Heart left ventricle (tissue), 16 donors: ENCODE data around the gene HMX2. TPM values are rescaled to one million over a fixed set of nuclear protein-coding genes. Genes with fewer than 3 reads are reported as not detected.

Source experiments
- ATAC-seq, 4 donors: fragments of 200-7000 bp; cut with Tn5 transposase; one replicate each; pipeline ENCODE4 v1.9.1; 2020 to 2022; ENCODE audit warnings: moderate library complexity in 4 of 4, mild to moderate bottlenecking in 3 of 4, moderate number of reproducible peaks in 1 of 4
- DNase-seq, 5 donors: peaks; one replicate each; pipeline ENCODE4 v3.0.0-alpha.2; 2020
- H3K27ac ChIP-seq, 12 donors: fragments of 200-600 bp; sonication (generic) in 4 of 12; one replicate each; pipeline versions ENCODE4 v1.5.0 to v1.8.0; 2016 to 2022; ENCODE audit warnings: mild to moderate bottlenecking in 2 of 12
- H3K27me3 ChIP-seq, 9 donors: fragments of 200-600 bp; sonication (generic) in 2 of 9; one replicate each; pipeline versions ENCODE4 v1.5.1 to v1.8.0; 2016 to 2022; ENCODE audit warnings: mild to moderate bottlenecking in 3 of 9
- H3K36me3 ChIP-seq, 9 donors: fragments of 200-600 bp; sonication (generic) in 2 of 9; one replicate each; pipeline versions ENCODE4 v1.5.0 to v1.8.0; 2018 to 2022; ENCODE audit warnings: mild to moderate bottlenecking in 2 of 9
- H3K4me1 ChIP-seq, 12 donors: fragments of 200-600 bp; sonication (generic) in 4 of 12; one replicate each; pipeline versions ENCODE4 v1.5.0 to v1.8.0; 2016 to 2022; ENCODE audit warnings: mild to moderate bottlenecking in 3 of 12
- H3K4me3 ChIP-seq, 12 donors: fragments of 200-600 bp; sonication (generic) in 4 of 12; one replicate each; pipeline versions ENCODE4 v1.5.0 to v1.8.0; 2017 to 2022; ENCODE audit warnings: mild to moderate bottlenecking in 9 of 12, moderate library complexity in 4 of 12
- H3K9me3 ChIP-seq, 12 donors: fragments of 200-600 bp; sonication (generic) in 4 of 12; one replicate each; pipeline versions ENCODE4 v1.5.0 to v1.8.0; 2016 to 2022; ENCODE audit warnings: mild to moderate bottlenecking in 1 of 12
- CTCF ChIP-seq, 12 donors: fragments of 200-600 bp; sonication (generic) in 4 of 12; IDR thresholded peaks; one replicate each; pipeline versions ENCODE4 v1.5.0 to v1.8.0; 2018 to 2022; ENCODE audit warnings: antibody characterized with exemption in 12 of 12, mild to moderate bottlenecking in 5 of 12
- POLR2A ChIP-seq, 2 donors: fragments of 450-650 bp; IDR thresholded peaks; one replicate each; pipeline ENCODE4 v1.6.1; 2017; ENCODE audit warnings: antibody characterized with exemption in 2 of 2, mild to moderate bottlenecking in 2 of 2, moderate library complexity in 2 of 2
- WGBS, 4 donors: extraction: QIAGEN DNeasy Blood & Tissue Kit in 2 of 4; methylation state at CpG; one replicate each; pipeline versions ENCODE4 v1.1.5 to v1.1.7; 2013 to 2018; 5-methylcytosine and 5-hydroxymethylcytosine counted together
- intact Hi-C, 10 donors: fragments of 100-400 bp; cut with DNase I; formaldehyde crosslinking; loops; one replicate each; pipeline versions ENCODE4 v1.11.1 to v1.14.2; 2022
- polyA plus RNA-seq, 2 donors: library from polyadenylated mRNA; stranded (reverse); fragments of 200-250 nt; gene quantifications; one replicate each; pipeline ENCODE4 v1.2.3, GENCODE V29; 2013
- total RNA-seq, 9 donors: library from RNA; depleted of rRNA in 2 of 9; stranded (reverse); fragments of >200 nt in 2 of 9; fragmentation: NEBNext Ultra II Directional in 3 of 9; extraction: Animal tissue kit (Norgen Biotek cat#: 25700) in 3 of 9; gene quantifications; one replicate each; pipeline versions ENCODE4 v1.1.0 to v1.2.4, GENCODE V29; 2016 to 2023
- donor health status: ischemic (EF 13 %, LVEDD 7.1; RV severe dilation, severe dysfunction).
- donor health status: healthy with polysubstance abuse.
- donor health status: DM: no; HTN: yes; CAD: no.
- donor health status: DM: no; HTN: no; CAD: no.
- donor health status: ischemic (EF 25% LVEDD 6.9; RV normal size, moderate dysfunction).
- donor health status: ischemic (EF 25% LVEDD 5.7; RV mildly dilated, moderate dysfunction).
- donor health status: healthy.
- donor health status: DM: yes; HTN: yes; CAD: no.
- donor health status: ischemic (EF 35%, LVEDD 5.7; RV mildly dilated, moderate dysfunction).
- donor health status: nonischemic (EF 11% LVEDD 7.7; RV severe dilation, severe dysfunction).
- donor health status: DM: yes; HTN: yes; CAD: no.
- donor health status: PGD.
- donor health status: ischemic (EF 29% LVEDD 5.4; RV normal size, mild dysfunction).
- donor health status: nonischemic (EF 23%, LVEDD 6.1; RV moderate dilation, normal function).

HMX2 gene
- total and polyA plus RNA-seq, 11 donors: not detected

- no peak for DNase-seq
- Histone ChIP-seq H3K4me1 (peaks cover 0 to 4% (median 0%) of the 10 kb centered on the region in 12 donors), H3K9me3 (no peaks in the 10 kb centered on the region), H3K4me3 (no peak overlapping the region), H3K27me3 (peaks cover 7 to 78% (median 24%) of the 10 kb centered on the region in 9 donors), H3K36me3 (no peaks in the 10 kb centered on the region), H3K27ac (no peak overlapping the region)
- no peak for TF ChIP-seq POLR2A (IDR thresholded peaks at IDR 0.05)
- no peak for TF ChIP-seq CTCF (IDR thresholded peaks at IDR 0.05)
- intact Hi-C loops: no loop called here
- WGBS, 4 donors: 70 to 83% (median 78%) methylated on average over 5 to 8 of the region's 8 CpGs
- ATAC-seq: no peak
These were observed 28.9 kb upstream of the HMX2 start for GRCh38 chr10:123119081-123119480.

GRCh38 chr10:123126246-123126645 is 21.7 kb upstream of the HMX2 start:
- Histone ChIP-seq H3K4me3 (no peak overlapping the region), H3K27ac (no peak overlapping the region), H3K36me3 (no peaks in the 10 kb centered on the region), H3K9me3 (peaks cover 0 to 11% (median 0%) of the 10 kb centered on the region in 12 donors), H3K27me3 (peaks cover 6 to 88% (median 37%) of the 10 kb centered on the region in 9 donors), H3K4me1 (no peaks in the 10 kb centered on the region)
- ATAC-seq (no peak), DNase-seq (no peak)
- 57 to 70% (median 59%) methylated on average over 5 of the region's 5 CpGs for WGBS, 4 donors
- intact Hi-C loops: loop anchor here in 1 of 10 donors (10.0 kb wide), 1 partner anchor 259 kb away; no protein-coding TSS in a partner anchor
- TF ChIP-seq CTCF (IDR thresholded peaks at IDR 0.05) (no peak), POLR2A (IDR thresholded peaks at IDR 0.05) (no peak)

- no peak overlapping the region for H3K27ac ChIP-seq
- ATAC-seq (no peak), DNase-seq (no peak)
- 73 to 83% (median 75%) methylated on average over 4 of the region's 4 CpGs for WGBS, 4 donors
- H3K4me1 ChIP-seq: peaks cover under 1 to 24% (median 15%) of the 10 kb centered on the region in 12 donors
- intact Hi-C loops: loop anchor here in 4 of 10 donors (5.0 to 10.0 kb wide), 3 partner anchors 255 to 835 kb away; no protein-coding TSS in a partner anchor
- TF ChIP-seq CTCF (IDR thresholded peaks at IDR 0.05): no peak
- no peak for TF ChIP-seq POLR2A (IDR thresholded peaks at IDR 0.05)
- H3K4me3 ChIP-seq: no peak overlapping the region
- H3K9me3 ChIP-seq: peaks cover 0 to 11% (median 0%) of the 10 kb centered on the region in 12 donors
- no peaks in the 10 kb centered on the region for H3K36me3 ChIP-seq
- H3K27me3 ChIP-seq: peaks cover 34 to 99% (median 72%) of the 10 kb centered on the region in 9 donors
These were observed 18.2 kb upstream of the HMX2 start for GRCh38 chr10:123129618-123130271.

GRCh38 chr10:123132576-123133477 is 15.1 kb upstream of the HMX2 start:
- Histone ChIP-seq H3K27me3 (peaks cover 58 to 100% (median 92%) of the 10 kb centered on the region in 9 donors), H3K4me3 (peak overlapping the region in 9 of 12 donors; percentile 14 to 49 (median 30)), H3K4me1 (peaks cover 9 to 54% (median 41%) of the 10 kb centered on the region in 12 donors), H3K27ac (no peak overlapping the region), H3K36me3 (no peaks in the 10 kb centered on the region), H3K9me3 (peaks cover 0 to 11% (median 0%) of the 10 kb centered on the region in 12 donors)
- ATAC-seq (peak; percentile 64 to 90 (median 84)), DNase-seq (peak; percentile 81 to 89 (median 83))
- TF ChIP-seq CTCF (IDR thresholded peaks at IDR 0.05) (peak; percentile 83 to 95 (median 91)), POLR2A (IDR thresholded peaks at IDR 0.05) (no peak)
- 1 to 3% (median 2%) methylated on average over 46 to 48 of the region's 48 CpGs for WGBS, 4 donors
- intact Hi-C loops: loop anchor here (1.0 to 10.0 kb wide), 6 partner anchors 252 to 832 kb away; no protein-coding TSS in a partner anchor
